HG03064 (cell line): ENCODE measurements around the gene B3GALT4.
"Not testable (repeated sequence)": the region's sequence is repeated elsewhere in the genome, so short reads cannot be mapped to it uniquely, and the experiment has no call there.

ENCODE experiments used
- ATAC-seq: cut with Tn5 transposase; IDR thresholded peaks from one replicate; pipeline ENCODE4 v1.9.1; 2021; ENCODE audit warnings: low read depth; ENCODE audit not compliant: unreplicated experiment

Gene B3GALT4

DNA sequence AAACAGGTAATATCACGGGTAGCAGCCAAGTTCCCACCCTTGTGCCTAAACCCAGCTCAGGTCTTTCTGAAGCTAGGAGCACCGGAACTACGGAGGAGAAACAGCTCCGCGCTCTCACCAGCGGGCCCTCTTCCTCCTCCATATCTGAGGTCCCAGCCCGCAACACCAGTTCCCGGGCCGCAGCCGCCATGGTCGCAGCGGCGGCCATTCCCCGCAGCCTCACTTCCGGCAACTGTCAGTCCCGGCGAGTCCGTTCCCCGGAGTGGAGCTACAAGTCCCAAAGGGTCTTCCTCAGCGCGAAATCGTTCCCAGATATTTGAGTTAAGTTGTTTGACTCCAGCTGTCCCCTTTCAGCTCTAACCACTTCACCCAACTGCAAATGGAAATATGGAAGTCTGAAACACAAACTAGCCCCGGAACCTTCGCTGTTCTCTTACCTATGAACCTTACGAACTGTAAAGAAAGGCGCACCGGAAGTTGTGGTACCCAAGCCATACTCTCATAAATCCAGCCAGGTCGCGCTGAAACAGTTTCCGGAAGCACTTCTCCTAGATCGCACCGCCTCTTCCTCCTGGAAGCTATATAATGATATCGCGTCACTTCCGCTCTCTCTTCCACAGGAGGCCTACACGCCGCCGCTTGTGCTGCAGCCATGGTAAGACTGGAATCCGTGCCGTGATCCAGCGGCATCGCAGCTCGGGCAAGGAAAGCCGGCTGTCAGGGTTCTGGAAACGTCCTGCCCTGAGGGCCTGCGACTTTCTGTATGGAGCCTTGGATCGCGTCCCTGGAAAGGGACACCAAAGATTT, 5.3 kb upstream of the B3GALT4 start, which contains the start of the genes RPS18 and VPS52:
Gene RPS18, plus strand, starts transcription at position 608 of the 807 bp plus-strand sequence. Its CDS starts 45 bp downstream, at position 653.
Gene VPS52, minus strand, starts transcription at position 409 of the 807 bp plus-strand sequence. Its CDS starts 201 bp downstream, at position 208.
- peak; percentile 79 for ATAC-seq

DNA sequence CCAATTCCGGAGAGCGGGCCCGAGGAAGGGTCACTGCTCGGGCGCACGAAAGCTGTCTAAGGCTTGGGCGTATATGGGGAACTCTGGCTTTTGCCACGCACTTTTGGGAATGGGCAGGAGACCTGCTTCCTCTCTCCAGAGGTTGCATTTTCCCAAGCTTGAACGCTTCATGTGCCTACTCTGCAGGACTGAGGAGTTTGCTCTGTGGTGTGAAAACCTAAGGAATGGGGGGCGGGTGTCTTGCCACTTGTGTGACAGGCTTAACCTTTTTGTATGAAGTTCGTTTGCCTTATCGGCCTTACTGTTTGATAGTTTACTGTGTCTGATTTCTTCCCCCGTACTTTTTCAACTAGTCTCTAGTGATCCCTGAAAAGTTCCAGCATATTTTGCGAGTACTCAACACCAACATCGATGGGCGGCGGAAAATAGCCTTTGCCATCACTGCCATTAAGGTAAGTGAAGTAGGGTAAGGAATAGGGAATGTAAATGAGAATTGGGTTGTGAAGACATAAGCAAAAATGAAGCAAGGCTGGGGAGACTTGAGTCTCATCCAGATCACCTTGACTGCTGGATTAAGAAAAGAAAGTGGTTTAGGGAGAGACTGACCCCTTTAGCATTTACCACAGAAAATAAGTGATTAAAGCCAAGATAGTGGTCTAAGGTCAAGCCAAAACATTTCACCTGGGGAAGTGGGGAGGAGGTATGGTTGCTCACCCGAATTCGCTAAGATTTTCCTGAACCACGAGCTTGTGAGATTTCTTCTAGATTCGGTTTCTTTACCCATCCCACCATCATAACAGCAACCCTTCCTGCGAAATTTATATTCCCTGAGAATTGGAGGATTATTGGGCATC, 4.4 kb upstream of the B3GALT4 start:
- ATAC-seq = no peak

DNA sequence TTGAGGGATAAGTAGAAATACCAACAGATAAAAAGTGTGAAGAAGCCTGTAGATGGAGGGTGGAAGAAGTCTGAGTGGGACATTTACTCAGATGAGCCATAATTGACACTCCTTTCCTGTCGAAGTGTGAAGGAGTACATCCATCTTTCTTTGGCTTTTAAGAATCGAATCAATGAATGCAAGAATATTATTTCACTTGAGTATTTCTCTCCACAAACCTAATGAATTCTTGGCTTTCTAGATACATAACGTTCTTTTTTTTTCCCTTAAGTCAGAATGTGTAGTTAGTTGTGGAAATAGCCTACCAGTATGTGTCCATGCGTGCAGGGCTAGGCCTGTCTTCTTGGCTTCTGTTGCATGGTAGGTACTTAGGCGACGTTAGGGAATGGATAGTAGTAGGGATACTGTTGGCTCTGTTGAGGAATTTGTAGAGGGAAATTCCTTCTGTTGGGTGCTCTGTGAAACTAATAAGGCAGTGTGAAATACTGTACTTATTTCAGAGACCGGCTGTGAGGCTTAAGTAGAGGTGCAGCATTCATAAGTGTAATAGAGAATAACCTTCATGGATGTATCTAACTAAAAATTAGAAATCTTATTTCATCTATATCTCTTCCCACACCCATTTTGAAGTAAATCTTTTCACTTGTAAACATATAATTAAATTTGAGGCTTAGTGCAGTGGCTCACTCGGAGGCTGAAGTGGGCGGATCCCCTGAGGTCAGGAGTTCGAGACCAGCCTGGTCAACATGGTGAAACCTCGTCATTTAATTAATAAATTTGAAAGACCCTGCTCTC, 3.6 kb upstream of the B3GALT4 start:
- ATAC-seq = no peak

DNA sequence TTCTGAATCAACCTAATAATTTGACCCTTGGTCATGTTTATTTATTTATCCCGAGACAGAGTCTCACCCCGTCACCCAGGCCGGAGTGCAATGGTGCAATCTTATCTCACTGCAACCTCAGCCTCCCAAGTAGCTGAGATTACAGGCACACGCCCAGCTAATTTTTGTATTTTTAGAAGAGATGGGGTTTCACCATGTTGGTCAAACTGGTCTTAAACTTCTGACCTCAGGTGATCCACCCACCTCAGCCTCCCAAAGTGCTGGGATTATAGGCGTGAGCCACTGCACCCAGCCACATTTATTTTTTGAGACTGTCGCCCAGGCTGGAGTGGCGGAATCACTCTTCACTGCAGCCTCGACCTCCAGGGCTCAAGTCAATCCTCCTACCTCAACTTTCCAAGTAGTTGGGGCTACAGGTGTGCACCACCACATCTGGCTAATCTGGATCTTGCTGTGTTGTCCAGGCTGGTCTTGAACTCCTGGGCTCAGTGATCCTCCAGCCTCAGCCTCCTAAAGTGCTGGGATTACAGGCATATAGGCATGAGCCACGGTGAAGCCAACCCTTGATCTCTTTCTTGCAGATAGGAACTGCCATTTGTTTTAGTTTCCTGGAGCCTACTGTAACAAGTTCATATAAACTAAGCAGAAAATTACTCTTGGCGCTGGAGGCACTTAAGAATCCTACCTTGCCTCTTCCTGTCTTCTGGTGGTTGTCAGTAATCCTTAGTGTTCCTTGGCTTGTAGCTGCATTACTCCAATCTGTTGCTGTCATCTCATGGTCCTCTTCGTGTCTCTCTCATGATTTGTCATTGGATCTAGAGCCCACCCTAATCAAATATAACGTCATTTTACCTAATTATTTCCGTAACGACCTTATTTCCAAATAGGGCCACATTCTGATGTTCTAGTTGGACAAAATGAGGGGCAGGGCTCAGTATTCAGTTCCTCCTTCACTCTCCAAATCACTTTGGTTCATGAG, 2.7 kb upstream of the B3GALT4 start:
- ATAC-seq = no peak

DNA sequence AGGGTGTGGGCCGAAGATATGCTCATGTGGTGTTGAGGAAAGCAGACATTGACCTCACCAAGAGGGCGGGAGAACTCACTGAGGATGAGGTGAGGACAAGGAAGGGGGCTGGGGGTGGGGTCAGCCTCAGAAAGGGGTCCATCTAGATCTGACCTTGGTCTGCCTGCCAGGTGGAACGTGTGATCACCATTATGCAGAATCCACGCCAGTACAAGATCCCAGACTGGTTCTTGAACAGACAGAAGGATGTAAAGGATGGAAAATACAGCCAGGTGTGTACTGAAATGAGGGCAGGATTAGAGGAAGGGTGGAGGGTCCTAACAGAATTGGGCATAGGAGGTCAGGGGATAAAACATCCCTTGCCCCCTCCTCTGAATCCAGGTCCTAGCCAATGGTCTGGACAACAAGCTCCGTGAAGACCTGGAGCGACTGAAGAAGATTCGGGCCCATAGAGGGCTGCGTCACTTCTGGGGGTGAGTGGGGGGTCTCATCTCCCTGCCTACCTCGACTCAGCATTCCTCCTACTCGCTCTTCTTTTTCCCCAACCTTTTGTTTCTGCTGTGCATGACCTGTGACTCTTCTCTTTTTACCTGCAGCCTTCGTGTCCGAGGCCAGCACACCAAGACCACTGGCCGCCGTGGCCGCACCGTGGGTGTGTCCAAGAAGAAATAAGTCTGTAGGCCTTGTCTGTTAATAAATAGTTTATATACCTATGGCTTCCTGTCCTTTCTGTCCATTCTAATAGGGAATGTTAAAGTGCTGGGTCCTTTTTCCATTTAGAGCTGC, 935 bp upstream of the B3GALT4 start:
- not testable (repeated sequence) for ATAC-seq

DNA sequence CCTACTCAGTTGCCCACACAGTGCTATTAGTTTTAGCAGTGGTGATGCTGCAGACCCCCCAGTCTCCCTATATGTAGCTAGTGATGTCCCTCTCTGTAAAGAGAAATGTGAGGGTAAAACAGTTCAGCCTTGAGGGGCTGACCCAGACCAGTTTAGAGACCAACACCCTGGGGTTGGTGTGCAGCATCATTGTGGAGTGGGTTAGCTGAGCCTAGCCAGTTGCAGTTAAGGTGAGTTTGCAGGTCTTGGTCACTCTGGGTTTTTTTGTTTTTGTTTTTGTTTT, 401 bp upstream of the B3GALT4 start:
- no peak for ATAC-seq

DNA sequence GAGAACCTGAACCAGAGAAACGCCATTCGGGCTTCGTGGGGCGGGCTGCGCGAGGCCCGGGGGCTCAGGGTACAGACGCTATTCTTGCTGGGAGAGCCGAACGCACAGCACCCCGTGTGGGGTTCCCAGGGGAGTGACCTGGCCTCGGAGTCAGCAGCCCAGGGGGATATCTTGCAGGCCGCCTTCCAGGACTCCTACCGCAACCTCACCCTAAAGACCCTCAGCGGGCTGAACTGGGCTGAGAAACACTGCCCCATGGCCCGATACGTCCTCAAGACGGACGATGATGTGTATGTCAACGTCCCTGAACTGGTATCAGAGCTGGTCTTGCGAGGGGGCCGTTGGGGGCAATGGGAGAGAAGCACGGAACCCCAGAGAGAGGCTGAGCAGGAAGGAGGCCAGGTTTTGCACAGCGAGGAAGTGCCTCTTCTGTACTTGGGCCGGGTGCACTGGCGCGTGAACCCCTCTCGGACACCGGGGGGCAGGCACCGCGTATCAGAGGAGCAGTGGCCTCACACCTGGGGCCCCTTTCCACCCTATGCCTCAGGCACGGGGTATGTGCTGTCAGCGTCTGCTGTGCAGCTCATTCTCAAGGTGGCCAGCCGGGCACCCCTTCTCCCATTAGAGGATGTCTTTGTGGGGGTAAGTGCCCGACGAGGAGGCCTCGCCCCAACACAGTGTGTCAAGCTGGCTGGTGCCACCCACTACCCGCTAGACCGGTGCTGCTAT, 904 bp downstream of the B3GALT4 start:
- peak; percentile 6 for ATAC-seq

DNA sequence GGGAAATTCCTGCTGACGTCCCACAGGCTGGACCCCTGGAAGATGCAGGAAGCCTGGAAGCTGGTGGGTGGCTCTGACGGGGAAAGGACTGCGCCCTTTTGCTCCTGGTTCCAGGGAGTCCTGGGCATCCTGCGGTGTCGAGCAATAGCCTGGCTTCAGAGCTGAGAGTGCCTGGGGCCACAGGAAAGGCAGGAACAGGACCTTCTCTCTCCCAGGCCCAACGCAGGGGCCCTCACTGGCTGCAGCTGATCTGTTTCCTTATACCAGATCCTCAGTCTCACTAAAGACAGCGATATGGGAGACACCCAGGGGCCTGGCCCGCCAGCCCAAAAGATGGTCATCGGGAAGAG, 1.4 kb downstream of the B3GALT4 start:
- ATAC-seq = no peak

DNA sequence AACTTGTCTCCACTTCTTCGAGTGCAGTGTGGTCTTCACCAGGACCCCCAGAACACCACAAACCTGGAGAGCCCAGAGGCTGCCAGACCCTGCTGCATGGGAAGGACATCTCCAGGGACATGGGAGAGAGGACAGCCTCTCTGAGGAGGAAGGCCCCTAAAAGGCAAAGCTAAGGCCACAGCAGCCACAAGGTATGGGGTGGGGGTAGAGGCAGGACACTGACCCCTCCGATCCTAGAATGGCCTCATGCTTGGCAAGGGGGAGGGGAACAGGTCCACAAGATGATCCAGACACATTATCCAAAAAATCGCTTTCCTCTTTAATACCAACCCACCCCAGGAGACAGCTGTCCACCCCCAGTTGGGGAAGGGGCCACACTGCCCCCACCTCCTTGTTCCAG, 1.9 kb downstream of the B3GALT4 start:
- no peak for ATAC-seq

DNA sequence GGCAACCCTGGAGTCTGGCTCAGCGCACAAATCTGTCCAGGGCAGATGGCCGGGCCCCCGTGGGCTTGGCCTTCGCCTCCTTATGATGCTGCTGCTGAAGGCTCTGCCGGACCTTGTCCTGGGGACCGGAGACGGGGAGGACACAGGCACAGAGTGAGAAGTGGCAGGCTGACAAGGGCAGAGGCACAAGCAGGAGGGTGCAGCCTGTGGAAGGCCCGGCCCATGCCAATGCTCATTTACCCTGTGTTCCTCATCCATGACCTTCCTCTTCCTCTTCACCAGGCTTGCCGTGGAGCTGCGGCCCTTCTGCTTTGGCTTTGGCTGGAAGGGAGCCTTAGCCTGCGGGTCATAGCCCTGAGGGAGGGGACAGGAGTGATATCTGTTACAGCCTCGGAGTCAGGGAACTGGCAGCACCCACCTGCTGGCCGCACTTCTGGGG, 2.4 kb downstream of the B3GALT4 start:
- no peak for ATAC-seq

DNA sequence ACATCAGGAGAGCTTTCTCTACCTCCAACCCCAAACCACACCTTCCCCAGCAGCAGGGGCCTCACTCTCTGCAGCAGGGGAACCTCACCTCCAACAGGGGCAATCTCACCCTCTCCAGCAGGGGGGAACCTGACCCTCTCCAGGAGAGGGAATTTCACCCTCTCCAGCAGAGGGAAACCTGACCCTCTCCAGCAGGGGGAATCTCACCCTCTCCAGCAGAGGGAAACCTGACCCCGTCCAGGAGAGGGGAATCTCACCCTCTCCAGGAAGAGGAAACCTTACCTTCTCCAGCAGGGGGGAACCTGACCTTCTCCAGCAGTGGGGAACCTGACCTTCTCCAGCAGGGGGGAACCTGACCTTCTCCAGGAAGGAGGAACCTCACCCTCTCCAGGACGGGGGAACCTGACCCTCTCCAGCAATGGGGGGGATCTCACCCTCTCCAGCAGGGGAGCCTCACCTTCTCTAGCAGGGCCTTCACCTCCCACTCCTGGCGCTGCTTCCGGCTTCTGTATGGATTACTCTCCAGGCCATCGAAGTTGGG, 3.1 kb downstream of the B3GALT4 start:
- ATAC-seq = no peak

DNA sequence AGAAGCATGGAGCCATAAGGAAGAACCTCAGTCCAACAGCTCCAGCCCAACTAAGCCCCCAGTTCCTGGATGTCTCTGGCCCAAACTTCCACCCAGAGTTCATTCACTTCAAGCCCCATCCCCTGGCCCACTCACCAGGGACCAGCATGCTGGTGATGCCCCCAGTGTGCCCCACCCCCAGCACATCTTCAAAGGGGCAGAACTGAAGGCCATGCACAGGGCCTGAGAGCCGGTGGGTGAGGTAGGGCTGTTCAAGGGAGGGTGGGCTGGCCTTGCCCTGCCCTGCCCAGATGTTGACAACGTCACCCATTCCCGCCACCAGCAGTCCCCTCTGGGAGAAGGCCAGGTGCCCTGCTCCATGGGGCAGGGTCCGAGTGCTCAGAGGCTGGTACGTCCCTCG, 3.6 kb downstream of the B3GALT4 start:
- no peak for ATAC-seq

DNA sequence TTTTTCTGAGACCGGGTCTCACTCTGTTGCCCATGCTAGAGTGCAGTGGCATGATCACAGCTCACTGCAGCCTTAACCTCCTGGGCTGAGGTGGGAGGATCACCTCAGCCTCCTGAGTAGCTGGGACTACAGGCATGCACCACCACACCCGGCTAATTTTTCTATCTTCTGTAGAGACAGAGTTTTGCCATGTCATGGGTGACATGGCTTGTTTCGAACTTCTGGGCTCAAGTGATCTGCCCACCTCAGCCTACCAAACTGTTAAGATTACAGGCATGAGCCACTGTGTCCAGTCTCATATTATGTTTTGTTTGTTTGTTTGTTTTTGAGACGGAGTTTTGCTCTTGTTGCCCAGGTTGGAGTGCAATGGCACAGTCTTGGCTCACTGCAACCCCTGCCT, 8.3 kb downstream of the B3GALT4 start:
- ATAC-seq = not testable (repeated sequence)

DNA sequence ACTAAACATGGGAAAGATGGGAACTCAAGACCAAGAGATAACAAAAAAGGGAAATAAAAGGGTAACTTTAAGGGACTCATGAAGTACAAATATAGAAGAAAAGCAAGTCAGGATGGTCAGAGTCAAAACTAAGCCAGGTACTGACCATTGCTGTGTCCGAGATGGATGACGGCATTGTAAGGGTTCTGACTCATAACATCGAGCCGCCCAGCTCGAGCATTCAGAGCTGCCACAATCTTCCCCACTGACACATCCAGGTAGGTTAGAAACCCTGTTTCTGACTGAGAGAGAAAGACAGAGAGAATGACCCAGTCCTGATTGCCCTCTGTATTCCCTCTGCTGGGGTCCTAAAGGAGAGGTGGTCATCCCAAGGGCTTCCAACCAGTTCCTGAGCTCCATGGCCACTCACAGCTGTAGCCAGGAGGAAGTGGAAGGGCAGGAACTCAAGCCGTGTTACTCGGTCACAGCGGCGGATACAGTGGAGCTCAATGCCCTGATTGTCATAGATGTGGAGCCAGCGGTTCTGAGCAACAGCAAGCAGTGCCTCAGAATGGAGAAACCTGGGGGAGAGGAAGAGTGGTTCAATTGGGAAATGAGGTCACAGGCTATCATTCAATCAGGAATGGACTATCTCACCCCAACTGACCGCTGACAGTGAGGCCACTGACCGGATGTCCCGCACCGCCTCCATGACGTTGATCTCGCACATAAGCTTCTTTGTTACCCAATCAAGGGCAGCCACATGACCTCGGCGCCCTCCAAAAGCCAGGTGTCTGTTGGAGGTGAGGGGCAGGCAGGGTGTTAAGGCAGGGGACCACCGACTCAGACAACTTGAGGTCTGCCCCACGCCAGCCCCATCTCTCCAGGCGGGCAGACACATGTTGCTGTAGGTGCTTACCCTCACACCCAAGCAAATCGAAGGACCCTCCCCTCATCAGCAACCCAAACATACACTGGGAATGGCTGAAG, 10.3 kb downstream of the B3GALT4 start:
- no peak for ATAC-seq

DNA sequence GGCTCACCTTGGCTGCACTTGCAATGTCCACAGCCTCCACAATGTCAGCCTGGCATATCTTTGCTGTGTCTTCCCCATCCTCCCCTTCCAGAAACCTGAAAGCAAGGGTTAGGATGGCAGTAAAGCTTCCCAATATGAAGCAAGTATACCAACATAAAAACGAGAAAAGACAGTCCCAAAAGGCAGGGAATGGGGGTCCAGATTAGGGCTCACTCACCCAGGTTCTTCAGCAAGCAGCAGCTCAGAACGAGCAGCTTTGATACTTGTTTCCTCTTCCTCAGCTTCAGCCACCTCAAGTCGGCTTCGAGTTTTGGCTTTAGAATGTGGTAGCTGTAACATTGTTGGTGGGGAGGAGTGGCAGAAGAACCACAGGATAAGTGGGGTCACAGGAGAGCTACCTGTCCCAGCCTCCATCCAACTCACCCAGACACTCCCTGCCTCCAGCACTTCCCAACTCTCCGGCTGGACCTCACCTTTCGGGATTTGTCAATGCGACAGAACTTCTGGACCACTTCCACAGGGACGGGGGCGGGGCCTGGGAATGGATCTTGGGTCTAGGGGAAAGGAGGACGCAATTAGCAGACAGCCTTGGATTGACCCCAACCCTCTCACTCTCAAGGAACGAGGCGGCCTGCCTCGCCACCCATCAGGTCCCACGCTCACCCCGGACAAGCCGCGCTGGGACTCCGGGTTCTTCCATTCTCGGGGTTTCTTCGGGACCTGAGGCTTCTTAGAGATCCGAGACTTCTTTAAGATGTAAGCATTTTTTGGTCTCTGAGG, 11.4 kb downstream of the B3GALT4 start:
- ATAC-seq = no peak
